Measurements from ENCODE around the gene RAB1B.
A peak's percentile ranks its signal among the peaks of the same experiment; 100 is the strongest.

Gene RAB1B

GRCh38 chr11:66285250-66285947, 17.0 kb downstream of the RAB1B start:
- DNase-seq: no peak

- no peak for DNase-seq
Measured at GRCh38 chr11:66286699-66287098, 18.3 kb downstream of the RAB1B start.

GRCh38 chr11:66287211-66287888, 18.9 kb downstream of the RAB1B start:
- no peak for DNase-seq

GRCh38 chr11:66287889-66288670, 19.6 kb downstream of the RAB1B start:
- no peak for DNase-seq

- peak; percentile 98 to 99 for DNase-seq
Measured at GRCh38 chr11:66288671-66289547, 20.5 kb downstream of the RAB1B start, which contains the start of gene YIF1A. YIF1A (minus strand) TSS chr11:66289143; CDS start chr11:66288985, 158 bp downstream.

GRCh38 chr11:66289548-66290329, 21.3 kb downstream of the RAB1B start:
- DNase-seq: peak; percentile 71 to 77

GRCh38 chr11:66290330-66290621, 21.8 kb downstream of the RAB1B start:
- no peak for DNase-seq

GRCh38 chr11:66291303-66291705, 22.9 kb downstream of the RAB1B start:
- no peak for DNase-seq

- DNase-seq: no peak
Measured at GRCh38 chr11:66291706-66292542, 23.5 kb downstream of the RAB1B start, which contains the start of gene TMEM151A. TMEM151A (plus strand) TSS chr11:66291894; CDS start chr11:66292014, 120 bp downstream.

- DNase-seq: no peak
Measured at GRCh38 chr11:66292543-66293332, 24.3 kb downstream of the RAB1B start.

- DNase-seq: no peak
Measured at GRCh38 chr11:66293352-66293751, 24.9 kb downstream of the RAB1B start.

- DNase-seq: no peak
Measured at GRCh38 chr11:66293777-66294625, 25.6 kb downstream of the RAB1B start.

- DNase-seq: no peak
Measured at GRCh38 chr11:66294626-66295620, 26.5 kb downstream of the RAB1B start.

- DNase-seq: no peak
Measured at GRCh38 chr11:66297610-66298009, 29.2 kb downstream of the RAB1B start.

- DNase-seq: no peak
Measured at GRCh38 chr11:66299186-66299585, 30.7 kb downstream of the RAB1B start.

- no peak for DNase-seq
Measured at GRCh38 chr11:66302656-66303055, 34.2 kb downstream of the RAB1B start.

GRCh38 chr11:66309475-66309874, 41.0 kb downstream of the RAB1B start:
- no peak for DNase-seq

GRCh38 chr11:66310324-66310723, 41.9 kb downstream of the RAB1B start:
- no peak for DNase-seq

All from Kasumi-1 (cell line).